Prostate gland (tissue), 2 donors: Measurements from ENCODE around the gene UXS1.
"Not testable (repeated sequence)": the region's sequence is repeated elsewhere in the genome, so short reads cannot be mapped to it uniquely, and the experiment has no call there.

Experiments
- CTCF ChIP-seq, 4 experiments: fragments of 200-600 bp in 2 of 4; fragments of 450-650 bp in 2 of 4; sonication (generic) in 2 of 4; IDR thresholded peaks; 1 replicate in 3 of 4; 2 replicates in 1 of 4; pipeline ENCODE4 v1.5.1; 2016 to 2019; ENCODE audit warnings: antibody characterized with exemption in 4 of 4, mild to moderate bottlenecking in 2 of 4, moderate library complexity in 2 of 4
- POLR2A ChIP-seq: fragments of 450-650 bp; IDR thresholded peaks from one replicate; pipeline ENCODE4 v1.6.1; 2016; ENCODE audit warnings: antibody characterized with exemption, mild to moderate bottlenecking
- POLR2AphosphoS5 ChIP-seq: sonication (generic); formaldehyde crosslinking; IDR thresholded peaks from one replicate; pipeline ENCODE4 v1.6.1; 2017; ENCODE audit warnings: antibody characterized with exemption

GRCh38 chr2:106131192-106131591, 62.9 kb downstream of the UXS1 start:
- not testable (repeated sequence) for TF ChIP-seq CTCF (IDR thresholded peaks at IDR 0.05); POLR2A; POLR2AphosphoS5
